ENCODE results near the gene CDH4.

DNA sequence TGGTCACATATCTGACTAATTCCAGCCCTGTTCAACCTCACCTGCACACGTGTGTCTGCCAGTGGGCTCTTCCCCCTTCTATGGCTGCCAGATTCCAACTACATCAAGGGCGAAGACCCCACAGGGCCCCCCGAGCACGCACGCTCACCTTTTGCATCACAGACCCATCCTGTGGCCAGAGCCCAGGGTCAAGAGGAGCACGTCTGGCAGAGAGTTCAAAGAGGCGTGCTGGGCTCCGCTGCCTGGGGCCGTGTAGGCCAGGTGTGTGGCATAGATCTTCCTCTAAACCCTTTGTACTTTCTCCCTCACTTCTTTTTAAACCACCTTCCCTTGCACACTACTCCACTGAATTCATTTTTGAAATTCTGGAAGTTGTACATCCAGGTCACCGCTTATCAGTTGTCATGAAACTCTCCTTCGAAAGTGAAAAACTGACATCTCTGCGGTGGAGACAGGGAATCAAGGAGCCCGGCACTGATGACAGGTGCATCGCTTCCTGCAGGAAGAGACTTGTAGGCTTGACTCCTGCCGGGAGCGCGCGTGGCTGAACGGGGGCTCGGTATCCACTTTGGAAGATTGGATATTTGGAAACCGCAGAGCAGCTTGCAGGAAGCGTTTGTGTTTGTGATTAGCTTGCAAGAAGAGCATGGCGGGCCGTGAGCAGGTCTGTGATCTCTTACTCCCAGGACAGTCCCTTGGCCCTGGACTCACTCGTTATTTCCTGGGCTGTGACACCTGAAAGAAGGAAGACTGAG lies 397.2 kb downstream of the CDH4 start:
- TF ChIP-seq, protein P1, sequence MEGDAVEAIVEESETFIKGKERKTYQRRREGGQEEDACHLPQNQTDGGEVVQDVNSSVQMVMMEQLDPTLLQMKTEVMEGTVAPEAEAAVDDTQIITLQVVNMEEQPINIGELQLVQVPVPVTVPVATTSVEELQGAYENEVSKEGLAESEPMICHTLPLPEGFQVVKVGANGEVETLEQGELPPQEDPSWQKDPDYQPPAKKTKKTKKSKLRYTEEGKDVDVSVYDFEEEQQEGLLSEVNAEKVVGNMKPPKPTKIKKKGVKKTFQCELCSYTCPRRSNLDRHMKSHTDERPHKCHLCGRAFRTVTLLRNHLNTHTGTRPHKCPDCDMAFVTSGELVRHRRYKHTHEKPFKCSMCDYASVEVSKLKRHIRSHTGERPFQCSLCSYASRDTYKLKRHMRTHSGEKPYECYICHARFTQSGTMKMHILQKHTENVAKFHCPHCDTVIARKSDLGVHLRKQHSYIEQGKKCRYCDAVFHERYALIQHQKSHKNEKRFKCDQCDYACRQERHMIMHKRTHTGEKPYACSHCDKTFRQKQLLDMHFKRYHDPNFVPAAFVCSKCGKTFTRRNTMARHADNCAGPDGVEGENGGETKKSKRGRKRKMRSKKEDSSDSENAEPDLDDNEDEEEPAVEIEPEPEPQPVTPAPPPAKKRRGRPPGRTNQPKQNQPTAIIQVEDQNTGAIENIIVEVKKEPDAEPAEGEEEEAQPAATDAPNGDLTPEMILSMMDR (IDR thresholded peaks at IDR 0.05; ENCODE audit: insufficient read depth, low read depth, low read length) = no peak
- no peak for TF ChIP-seq EZH2 (IDR thresholded peaks at IDR 0.05; ENCODE audit: insufficient read depth, low read length)

All from astrocyte (in vitro differentiated cells and primary cell).